OCI-LY1 (cell line): ENCODE data around the gene RND1.

ENCODE experiments used
- EZH2 ChIP-seq: fragments of 200-600 bp; sonication (generic), shearing (Covaris generic); IDR thresholded peaks from 2 replicates; pipeline ENCODE4 v1.8.0; 2017; ENCODE audit warnings: borderline replicate concordance, mixed run types, mild to moderate bottlenecking, antibody characterized with exemption, low read length, moderate library complexity, mixed read lengths
- TF ChIP-seq, protein P1 (sequence below): fragments of 200-600 bp; sonication (generic), shearing (Covaris generic); IDR thresholded peaks from 2 replicates; pipeline ENCODE4 v1.5.1; 2017; ENCODE audit warnings: mild to moderate bottlenecking, antibody characterized with exemption, low read length, moderate library complexity, mixed read lengths

DNA sequence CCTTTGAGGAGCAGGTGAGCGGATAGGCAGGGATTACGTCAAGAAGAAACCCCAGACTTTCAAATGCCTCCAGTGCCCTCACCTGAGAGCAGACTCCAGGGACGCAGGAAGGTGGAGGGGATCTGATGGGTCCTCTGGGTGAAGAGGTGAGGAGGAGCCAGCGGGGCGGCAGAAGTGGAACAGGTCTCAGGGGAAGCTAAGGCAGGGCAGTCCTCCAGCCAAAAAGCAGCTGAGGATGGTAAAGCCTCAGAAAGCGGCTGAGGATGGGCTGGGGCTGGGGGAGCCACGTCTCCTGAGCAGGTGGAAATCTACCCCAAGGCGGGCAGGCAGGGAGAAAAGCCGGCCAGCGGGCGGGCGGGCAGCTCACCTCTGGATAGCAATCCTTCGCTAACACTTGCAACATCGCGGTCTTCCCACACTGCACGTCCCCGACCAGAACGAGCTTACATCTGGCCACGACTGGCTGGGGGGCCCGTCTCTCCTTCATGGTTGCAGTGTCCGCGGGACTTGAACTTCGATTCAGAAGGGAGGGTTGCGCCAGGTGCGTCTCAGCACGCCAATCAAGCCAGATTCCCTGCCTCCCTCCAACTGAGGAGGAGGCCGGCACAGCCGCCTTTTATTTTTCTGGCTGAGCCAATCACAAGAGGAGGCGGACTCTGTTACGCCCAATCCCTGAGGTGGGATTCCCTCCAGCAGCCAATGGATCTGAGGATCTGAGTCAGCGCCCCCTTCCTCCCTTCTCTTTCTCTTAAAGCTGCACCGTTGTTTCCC, at the start of gene RND1:
- TF ChIP-seq EZH2, result no peak
- TF ChIP-seq, protein P1, sequence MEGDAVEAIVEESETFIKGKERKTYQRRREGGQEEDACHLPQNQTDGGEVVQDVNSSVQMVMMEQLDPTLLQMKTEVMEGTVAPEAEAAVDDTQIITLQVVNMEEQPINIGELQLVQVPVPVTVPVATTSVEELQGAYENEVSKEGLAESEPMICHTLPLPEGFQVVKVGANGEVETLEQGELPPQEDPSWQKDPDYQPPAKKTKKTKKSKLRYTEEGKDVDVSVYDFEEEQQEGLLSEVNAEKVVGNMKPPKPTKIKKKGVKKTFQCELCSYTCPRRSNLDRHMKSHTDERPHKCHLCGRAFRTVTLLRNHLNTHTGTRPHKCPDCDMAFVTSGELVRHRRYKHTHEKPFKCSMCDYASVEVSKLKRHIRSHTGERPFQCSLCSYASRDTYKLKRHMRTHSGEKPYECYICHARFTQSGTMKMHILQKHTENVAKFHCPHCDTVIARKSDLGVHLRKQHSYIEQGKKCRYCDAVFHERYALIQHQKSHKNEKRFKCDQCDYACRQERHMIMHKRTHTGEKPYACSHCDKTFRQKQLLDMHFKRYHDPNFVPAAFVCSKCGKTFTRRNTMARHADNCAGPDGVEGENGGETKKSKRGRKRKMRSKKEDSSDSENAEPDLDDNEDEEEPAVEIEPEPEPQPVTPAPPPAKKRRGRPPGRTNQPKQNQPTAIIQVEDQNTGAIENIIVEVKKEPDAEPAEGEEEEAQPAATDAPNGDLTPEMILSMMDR, result 0 out of 2 replicates have a peak, but pooled peaks have one; percentile 11
